AG04450 (cell line): ENCODE measurements around the gene CEP57L1. TPM values are rescaled to one million over a fixed set of nuclear protein-coding genes. Genes with fewer than 3 reads are reported as not detected.
A peak's percentile ranks its signal among the peaks of the same experiment; 100 is the strongest.
"Not testable (repeated sequence)": the region's sequence is repeated elsewhere in the genome, so short reads cannot be mapped to it uniquely, and the experiment has no call there.

Experiments used
- CTCF ChIA-PET: fragments of 300-600, 350-600 bp; formaldehyde crosslinking; extraction: SDS; loops from one replicate; lab custom pipeline; 2022; ENCODE audit warnings: antibody characterized with exemption, inconsistent platforms; lab: Charles Lee
- POLR2A ChIA-PET: fragments of 350-600 bp; formaldehyde crosslinking; extraction: SDS; loops from one replicate; lab custom pipeline; 2021; ENCODE audit warnings: antibody characterized with exemption, inconsistent platforms; lab: Yijun Ruan, JAX
- DNase-seq: peaks from one replicate; pipeline ENCODE4 v3.0.0-alpha.2; 2011; ENCODE audit warnings: low read depth, low spot score
- H3K27ac ChIP-seq: one replicate; pipeline ENCODE4 v1.5.1; 2012; ENCODE audit warnings: low read depth, low read length, control low read depth
- H3K27me3 ChIP-seq: one replicate; pipeline ENCODE4 v1.6.0; 2012; ENCODE audit warnings: low read length; ENCODE audit not compliant: control insufficient read depth, insufficient read depth
- H3K4me3 ChIP-seq: 2 replicates; pipeline ENCODE4 v1.5.1; 2011; ENCODE audit warnings: mild to moderate bottlenecking, low read depth, low read length, control low read depth
- H3K9me3 ChIP-seq: 2 replicates; pipeline ENCODE4 v1.5.1; 2012; ENCODE audit warnings: low read length; ENCODE audit not compliant: control insufficient read depth, insufficient read depth
- CTCF ChIP-seq: IDR thresholded peaks from 2 replicates; pipeline ENCODE4 v1.5.1; 2011; ENCODE audit warnings: low read depth, low read length, control low read depth, inconsistent platforms
- polyA plus RNA-seq: library from polyadenylated mRNA; depleted of rRNA; stranded (reverse); fragments of >200 nt; gene quantifications from 2 replicates; pipeline ENCODE4 v1.2.3, GENCODE V29; 2011

Gene CEP57L1
- polyA plus RNA-seq, 1 experiment = 21.2 TPM

- Histone ChIP-seq H3K27ac (no peak overlapping the region), H3K27me3 (peaks cover 24% of the 10 kb centered on the region), H3K4me3 (no peak overlapping the region), H3K9me3 (no peaks in the 10 kb centered on the region)
- POLR2A ChIA-PET = no interaction called here
- no peak for DNase-seq
- CTCF ChIA-PET = interaction anchor here (1.5 kb wide), 1 partner anchor 202 kb away, joined by 3 read pairs; no protein-coding TSS in a partner anchor
- TF ChIP-seq CTCF = no peak
These were observed 87.9 kb downstream of the CEP57L1 start for GRCh38 chr6:109183109-109183650.

- TF ChIP-seq CTCF = no peak
- DNase-seq = no peak
- ChIA-PET POLR2A (no interaction called here), CTCF (interaction anchor here (1.1 kb wide), 1 partner anchor 199 kb away, joined by 3 read pairs; no protein-coding TSS in a partner anchor)
- no peaks in the 10 kb centered on the region for H3K9me3 ChIP-seq
- H3K27ac ChIP-seq = no peak overlapping the region
- H3K4me3 ChIP-seq = no peak overlapping the region
- peaks cover 24% of the 10 kb centered on the region for H3K27me3 ChIP-seq
These were observed 89.3 kb downstream of the CEP57L1 start for GRCh38 chr6:109184638-109185037.

GRCh38 chr6:109186012-109186411 lies 90.7 kb downstream of the CEP57L1 start:
- TF ChIP-seq CTCF = no peak
- Histone ChIP-seq H3K27ac (no peak overlapping the region), H3K4me3 (no peak overlapping the region), H3K9me3 (no peaks in the 10 kb centered on the region), H3K27me3 (peaks cover 26% of the 10 kb centered on the region)
- DNase-seq = no peak
- ChIA-PET CTCF (interaction anchor here (0.6 to 4.2 kb wide), 3 partner anchors 60 to 210 kb away, joined by 3 to 47 read pairs (median 3); partner anchors contain the start of gene CD164), POLR2A (no interaction called here)

- DNase-seq = no peak
- Histone ChIP-seq H3K9me3 (peaks cover 5% of the 10 kb centered on the region; the same call in 1 of the 2 replicates), H3K27me3 (peaks cover 26% of the 10 kb centered on the region), H3K4me3 (no peak overlapping the region), H3K27ac (no peak overlapping the region)
- POLR2A ChIA-PET = interaction anchor here (0.5 kb wide), 1 partner anchor 93 kb away, joined by 3 read pairs; no protein-coding TSS in a partner anchor
- CTCF ChIA-PET = interaction anchor here (0.6 to 4.2 kb wide), 28 partner anchors 8 to 993 kb away, joined by 3 to 47 read pairs (median 4); partner anchors contain the start of genes CD164, CDC40 and MICAL1
- peak; percentile 96 for TF ChIP-seq CTCF
These were observed 92.2 kb downstream of the CEP57L1 start for GRCh38 chr6:109187399-109188114.

- ChIA-PET POLR2A (interaction anchor here (0.5 kb wide), 1 partner anchor 94 kb away, joined by 3 read pairs; no protein-coding TSS in a partner anchor), CTCF (interaction anchor here (0.6 to 4.2 kb wide), 27 partner anchors 8 to 992 kb away, joined by 3 to 47 read pairs (median 4); partner anchors contain the start of genes CD164 and CDC40)
- Histone ChIP-seq H3K27me3 (peaks cover 24% of the 10 kb centered on the region), H3K4me3 (no peak overlapping the region), H3K9me3 (peaks cover 5% of the 10 kb centered on the region; the same call in 1 of the 2 replicates), H3K27ac (no peak overlapping the region)
- no peak for DNase-seq
- no peak for TF ChIP-seq CTCF
These were observed 92.8 kb downstream of the CEP57L1 start for GRCh38 chr6:109188115-109188411.

- H3K9me3 ChIP-seq, H3K27me3 ChIP-seq, H3K27ac ChIP-seq, POLR2A ChIA-PET, CTCF ChIA-PET, H3K4me3 ChIP-seq, DNase-seq: not testable (repeated sequence)
These were observed 96.1 kb downstream of the CEP57L1 start for GRCh38 chr6:109191368-109191767.
